Kidney glomerular epithelial cell (primary cell): Measurements from ENCODE around the gene CENPK.
"Not testable (repeated sequence)": the region's sequence is repeated elsewhere in the genome, so short reads cannot be mapped to it uniquely, and the experiment has no call there.

Experiments used
- DNase-seq: peaks from one replicate; lab custom pipeline; 2025; lab: John Stamatoyannopoulos, UW

The CENPK gene

GRCh38 chr5:65562731-65563701, at the start of gene CENPK, which contains the start of gene PPWD1:
Gene CENPK, minus strand, starts transcription at chr5:65563168. Its CDS starts 8,261 bp downstream, at chr5:65554907.
Gene PPWD1, plus strand, starts transcription at chr5:65563296. Its CDS starts 15 bp downstream, at chr5:65563311.
- peak; percentile 97 for DNase-seq

- DNase-seq, result no peak
Measured at GRCh38 chr5:65612298-65612907, 49.4 kb upstream of the CENPK start.

- DNase-seq, result peak; percentile 91
Measured at GRCh38 chr5:65611524-65611923, 48.6 kb upstream of the CENPK start.

- DNase-seq, result not testable (repeated sequence)
Measured at GRCh38 chr5:65601761-65602160, 38.8 kb upstream of the CENPK start.

GRCh38 chr5:65588694-65589093, 25.7 kb upstream of the CENPK start:
- DNase-seq, result no peak

- DNase-seq, result no peak
Measured at GRCh38 chr5:65577141-65577540, 14.2 kb upstream of the CENPK start.

- no peak for DNase-seq
Measured at GRCh38 chr5:65570598-65571226, 7.7 kb upstream of the CENPK start.

GRCh38 chr5:65566505-65566904, 3.5 kb upstream of the CENPK start:
- no peak for DNase-seq

- DNase-seq, result no peak
Measured at GRCh38 chr5:65563777-65564176, 809 bp upstream of the CENPK start.

GRCh38 chr5:65556718-65557117, 6.2 kb downstream of the CENPK start:
- DNase-seq, result no peak

- no peak for DNase-seq
Measured at GRCh38 chr5:65556181-65556580, 6.8 kb downstream of the CENPK start.

- DNase-seq, result no peak
Measured at GRCh38 chr5:65555287-65555686, 7.7 kb downstream of the CENPK start.

- DNase-seq, result no peak
Measured at GRCh38 chr5:65553941-65554340, 9.0 kb downstream of the CENPK start.

GRCh38 chr5:65548281-65548680, 14.7 kb downstream of the CENPK start:
- no peak for DNase-seq

GRCh38 chr5:65546141-65546540, 16.8 kb downstream of the CENPK start:
- no peak for DNase-seq

- no peak for DNase-seq
Measured at GRCh38 chr5:65544473-65544872, 18.5 kb downstream of the CENPK start.

GRCh38 chr5:65539827-65540226, 23.1 kb downstream of the CENPK start:
- no peak for DNase-seq

- DNase-seq, result no peak
Measured at GRCh38 chr5:65535529-65535987, 27.4 kb downstream of the CENPK start.

GRCh38 chr5:65530904-65531303, 32.1 kb downstream of the CENPK start:
- DNase-seq, result no peak

- no peak for DNase-seq
Measured at GRCh38 chr5:65525726-65526125, 37.2 kb downstream of the CENPK start.

GRCh38 chr5:65512170-65512937, 50.6 kb downstream of the CENPK start:
- DNase-seq, result peak; percentile 7

- DNase-seq, result no peak
Measured at GRCh38 chr5:65508978-65509377, 54.0 kb downstream of the CENPK start.
